RWPE1 (cell line): ENCODE measurements around the gene RALGPS2.

Experiments used
- CTCF ChIA-PET: fragments of 350-600 bp; sonication (Branson Sonifier 250); formaldehyde crosslinking; extraction: SDS; loops from one replicate; lab custom pipeline; 2021; lab: Yijun Ruan, JAX
- POLR2A ChIA-PET: fragments of 400-600 bp; formaldehyde crosslinking; extraction: SDS; loops from one replicate; lab custom pipeline; 2020; ENCODE audit warnings: antibody characterized with exemption; ENCODE audit not compliant: low non-redundant PET; lab: Yijun Ruan, JAX
- DNase-seq: peaks from one replicate; pipeline ENCODE4 v3.0.0; 2012; ENCODE audit warnings: low spot score
- H3K27ac ChIP-seq: fragments of 450-650 bp; 2 replicates; pipeline ENCODE4 v1.5.1; 2017
- TF ChIP-seq, protein P1 (sequence below): fragments of 450-650 bp; conservative IDR thresholded peaks from 2 replicates; pipeline ENCODE4 v1.5.1; 2017; ENCODE audit warnings: low read depth, mild to moderate bottlenecking

The RALGPS2 gene

DNA sequence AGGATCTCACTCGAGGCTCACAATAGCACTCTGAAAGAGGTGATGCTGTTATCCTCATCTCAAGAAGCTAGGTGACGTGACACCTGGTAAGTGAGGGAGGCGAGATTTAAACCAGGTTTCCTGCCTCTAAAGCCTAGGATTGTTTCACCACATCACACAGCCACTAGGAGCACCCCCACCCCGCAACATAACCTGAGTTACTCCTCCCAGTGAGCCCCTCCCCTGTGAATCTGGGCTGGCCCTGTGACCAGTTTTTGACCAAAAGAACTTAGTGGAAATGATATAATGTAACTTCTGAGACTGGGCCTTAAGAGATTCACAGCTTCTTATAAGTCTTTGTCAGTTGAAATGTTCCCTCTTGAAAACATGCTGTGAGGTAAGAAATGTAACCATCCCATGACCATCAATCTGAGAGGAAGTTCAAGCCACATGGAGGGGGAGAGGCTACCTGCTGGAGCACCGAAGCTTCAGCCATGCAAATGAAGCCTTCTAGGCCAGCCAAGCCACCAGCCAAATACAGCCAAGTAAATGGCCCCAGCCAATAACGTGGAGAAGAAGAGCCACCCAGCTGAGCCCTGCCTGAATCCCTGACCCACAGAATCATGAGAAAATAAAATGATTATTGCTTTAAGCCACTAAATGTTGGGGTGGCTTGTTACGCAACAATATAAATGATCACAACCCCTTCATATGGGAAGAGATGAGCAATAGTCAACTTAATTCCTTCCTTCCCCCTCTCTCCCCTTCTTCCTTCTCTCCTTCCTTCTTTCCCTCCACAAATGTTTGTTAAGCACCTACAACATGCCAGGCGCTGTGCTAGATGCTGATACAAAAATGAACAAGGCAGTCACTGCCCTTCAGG is 239.7 kb downstream of the RALGPS2 start:
- CTCF ChIA-PET: no interaction called here
- DNase-seq: no peak

DNA sequence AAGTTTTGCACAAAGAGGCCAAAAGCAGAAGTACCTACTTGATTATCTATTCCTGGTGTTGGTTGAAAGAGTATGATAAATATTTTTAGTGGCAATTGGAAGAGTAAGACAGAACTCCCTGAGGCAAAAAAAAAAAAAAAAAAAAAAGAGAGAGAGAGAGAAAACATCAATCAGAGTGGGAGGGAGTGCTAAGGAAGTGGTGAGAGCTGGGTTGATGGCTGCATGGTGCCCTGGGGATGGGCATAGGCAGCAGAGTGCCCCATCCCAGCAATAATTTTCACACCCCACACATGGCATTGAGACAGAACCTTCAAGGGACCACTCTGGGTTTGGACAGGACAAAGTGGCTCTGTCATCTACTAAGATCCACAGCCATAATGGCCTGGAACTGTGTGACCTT is 241.3 kb downstream of the RALGPS2 start:
- ChIA-PET CTCF (interaction anchor here (0.6 kb wide), 1 partner anchor 291 kb away, joined by 4 read pairs; no protein-coding TSS in a partner anchor), POLR2A (no interaction called here)
- TF ChIP-seq, protein P1, sequence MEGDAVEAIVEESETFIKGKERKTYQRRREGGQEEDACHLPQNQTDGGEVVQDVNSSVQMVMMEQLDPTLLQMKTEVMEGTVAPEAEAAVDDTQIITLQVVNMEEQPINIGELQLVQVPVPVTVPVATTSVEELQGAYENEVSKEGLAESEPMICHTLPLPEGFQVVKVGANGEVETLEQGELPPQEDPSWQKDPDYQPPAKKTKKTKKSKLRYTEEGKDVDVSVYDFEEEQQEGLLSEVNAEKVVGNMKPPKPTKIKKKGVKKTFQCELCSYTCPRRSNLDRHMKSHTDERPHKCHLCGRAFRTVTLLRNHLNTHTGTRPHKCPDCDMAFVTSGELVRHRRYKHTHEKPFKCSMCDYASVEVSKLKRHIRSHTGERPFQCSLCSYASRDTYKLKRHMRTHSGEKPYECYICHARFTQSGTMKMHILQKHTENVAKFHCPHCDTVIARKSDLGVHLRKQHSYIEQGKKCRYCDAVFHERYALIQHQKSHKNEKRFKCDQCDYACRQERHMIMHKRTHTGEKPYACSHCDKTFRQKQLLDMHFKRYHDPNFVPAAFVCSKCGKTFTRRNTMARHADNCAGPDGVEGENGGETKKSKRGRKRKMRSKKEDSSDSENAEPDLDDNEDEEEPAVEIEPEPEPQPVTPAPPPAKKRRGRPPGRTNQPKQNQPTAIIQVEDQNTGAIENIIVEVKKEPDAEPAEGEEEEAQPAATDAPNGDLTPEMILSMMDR: no peak
- DNase-seq: no peak
- H3K27ac ChIP-seq: no peak overlapping the region

More for the DNA sequence above, 239.7 kb downstream of the RALGPS2 start:
- POLR2A ChIA-PET: no interaction called here
- no peak overlapping the region for H3K27ac ChIP-seq
- TF ChIP-seq, protein P1: no peak

DNA sequence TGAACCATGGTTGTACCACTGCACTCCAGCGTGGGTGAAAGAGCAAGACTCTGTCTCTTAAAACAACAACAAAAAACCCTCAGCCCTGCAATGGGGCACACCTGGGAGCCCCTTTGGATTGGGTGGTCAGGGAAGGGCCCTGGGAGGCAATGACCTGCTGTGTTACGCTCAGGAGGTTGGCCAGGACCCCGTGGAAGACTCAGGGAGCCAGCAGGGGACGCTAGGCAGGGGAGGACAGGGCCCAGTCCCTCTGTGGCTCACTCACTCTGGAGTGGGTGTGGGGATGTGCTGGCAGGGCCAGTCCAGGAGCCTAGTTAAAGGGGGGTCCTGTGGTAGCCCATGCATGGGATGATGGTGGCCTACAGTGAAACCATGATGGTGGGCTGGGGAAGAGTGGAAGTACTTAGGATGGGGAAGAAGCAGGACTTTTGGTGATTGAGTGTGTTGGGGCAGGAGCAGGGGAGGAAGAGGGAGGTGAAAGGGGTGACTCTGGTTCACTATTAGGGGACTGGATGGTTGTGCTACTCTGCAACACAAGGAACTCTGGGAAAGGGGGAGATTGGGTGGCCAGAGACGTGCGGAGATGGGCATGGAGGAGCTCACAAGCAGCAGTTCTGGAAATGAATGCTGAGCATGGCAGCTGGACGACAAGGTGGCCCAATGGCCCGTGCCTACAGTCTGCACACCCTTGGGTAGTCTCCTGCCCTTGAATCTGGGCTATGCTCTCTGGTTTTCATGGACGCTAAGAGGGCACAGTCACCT is 244.4 kb downstream of the RALGPS2 start:
- ChIA-PET POLR2A (no interaction called here), CTCF (interaction anchor here (0.7 kb wide), 1 partner anchor 847 kb away, joined by 3 read pairs; no protein-coding TSS in a partner anchor)
- no peak overlapping the region for H3K27ac ChIP-seq
- no peak for DNase-seq
- TF ChIP-seq, protein P1: no peak

DNA sequence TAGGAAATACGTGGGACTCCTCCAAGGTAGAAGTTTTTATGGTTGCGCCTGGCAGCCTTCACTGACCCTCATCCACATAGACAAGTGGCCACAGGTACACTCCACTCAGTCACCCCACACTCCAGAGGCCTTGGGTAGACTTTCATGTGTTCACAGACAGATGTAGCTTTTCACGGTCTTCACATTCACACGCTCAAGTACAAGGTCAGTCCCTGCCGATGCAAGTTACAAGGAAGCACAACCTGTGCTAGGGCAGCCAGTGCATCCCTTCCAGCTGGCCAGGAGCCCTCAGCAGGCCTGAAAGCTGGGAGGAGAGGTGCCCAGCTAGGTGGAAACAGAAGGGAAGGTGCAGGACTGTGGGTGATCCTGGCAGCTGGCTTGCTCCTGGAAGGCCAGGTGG is 245.1 kb downstream of the RALGPS2 start:
- H3K27ac ChIP-seq: no peak overlapping the region
- ChIA-PET CTCF (interaction anchor here (0.7 kb wide), 1 partner anchor 846 kb away, joined by 3 read pairs; no protein-coding TSS in a partner anchor), POLR2A (no interaction called here)
- TF ChIP-seq, protein P1: no peak
- DNase-seq: no peak
